Type B pancreatic cell (in vitro differentiated cells): ENCODE results near the gene SEMA3G. TPM values are rescaled to one million over a fixed set of nuclear protein-coding genes. Genes with fewer than 3 reads are reported as not detected.

Experiments used
- DNase-seq: peaks from one replicate; pipeline ENCODE4 v3.0.0; 2021; ENCODE audit warnings: mixed read lengths; ENCODE audit not compliant: unreplicated experiment; ENCODE audit errors: extremely low spot score
- H3K27ac Mint-ChIP-seq: 2 replicates; pipeline ENCODE4 v1.8.0; 2021; ENCODE audit warnings: mild to moderate bottlenecking, mixed read lengths
- H3K27me3 Mint-ChIP-seq: 2 replicates; pipeline ENCODE4 v1.8.0; 2021; ENCODE audit warnings: mixed read lengths
- H3K36me3 Mint-ChIP-seq: 2 replicates; pipeline ENCODE4 v1.8.0; 2021; ENCODE audit warnings: mixed read lengths
- H3K4me1 Mint-ChIP-seq: one replicate; pipeline ENCODE4 v1.8.0; 2021; ENCODE audit warnings: mixed read lengths; ENCODE audit not compliant: unreplicated experiment
- H3K4me3 Mint-ChIP-seq: 2 replicates; pipeline ENCODE4 v1.8.0; 2021; ENCODE audit warnings: mild to moderate bottlenecking, mixed read lengths
- H3K9me3 Mint-ChIP-seq: 2 replicates; pipeline ENCODE4 v1.8.0; 2021; ENCODE audit warnings: mixed read lengths
- CTCF ChIP-seq: fragments of 200-600 bp; sonication (generic); conservative IDR thresholded peaks from 2 replicates; pipeline ENCODE4 v1.5.0; 2021; ENCODE audit warnings: antibody characterized with exemption, mild to moderate bottlenecking
- long read RNA-seq: library from polyadenylated mRNA; unstranded; transcript quantifications from one replicate; pipeline ENCODE4 v2.0.0, GENCODE V29; 2020
- total RNA-seq: library from RNA; stranded (reverse); gene quantifications from 2 replicates; pipeline ENCODE4 v1.2.1, GENCODE V29; 2021; ENCODE audit warnings: low replicate concordance

SEMA3G gene
- total RNA-seq = 0.45 and 0.77 TPM in 2 replicates
- long read RNA-seq, partial matches to known transcripts = 0 of 1 reads
- long read RNA-seq, other reads (novel, unspliced or antisense) = 1 of 1 reads

DNA sequence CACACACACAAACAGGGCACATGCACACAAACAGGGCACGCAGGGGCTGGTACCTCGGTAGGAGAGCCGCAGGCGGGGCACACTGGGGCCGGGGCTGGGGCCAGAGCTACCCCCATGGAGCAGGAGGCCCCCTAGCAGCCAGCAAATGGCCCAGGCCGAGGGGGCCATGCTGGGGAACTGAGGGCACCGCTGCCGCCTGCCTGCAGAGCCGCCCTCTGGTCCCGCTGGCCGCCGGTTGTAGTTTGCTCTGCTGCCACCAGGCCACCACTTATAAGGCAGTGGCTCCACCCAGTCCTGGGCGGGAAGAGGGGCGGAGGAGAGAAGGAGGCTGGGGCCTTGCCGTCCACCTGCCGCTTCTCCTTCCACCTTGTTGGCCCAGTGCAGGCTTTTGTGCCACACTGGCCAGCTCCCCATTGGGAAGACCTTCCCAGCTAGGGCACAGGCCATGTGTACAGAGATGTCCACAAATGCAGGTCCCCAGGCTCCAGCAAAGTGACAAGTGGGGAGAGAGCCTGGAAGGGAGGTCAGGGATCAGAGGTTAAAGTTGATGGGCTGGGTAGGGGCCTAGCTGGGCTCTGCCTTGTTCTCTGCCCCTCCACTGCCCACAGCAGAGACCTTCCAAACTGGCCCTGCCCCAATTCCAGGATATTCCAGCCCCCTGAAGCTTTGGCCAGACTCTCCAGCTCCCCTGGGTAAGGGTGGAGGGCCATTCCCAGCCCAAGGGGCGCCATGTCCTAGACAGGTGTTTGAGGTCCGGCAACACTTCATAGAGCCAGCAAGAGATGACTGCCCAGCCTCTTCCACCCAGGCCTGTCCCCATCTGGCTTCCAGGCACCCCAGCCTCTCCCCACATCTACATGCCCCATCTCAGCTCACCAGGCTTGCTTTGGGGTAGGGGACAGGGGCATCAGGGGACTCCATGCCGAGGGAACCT, at the start of gene SEMA3G:
Gene SEMA3G (minus strand): TSS at position 244 of the 934 bp plus-strand sequence. CDS start 76 bp downstream, at position 168.
- no peak within 1 kb of the TSS for H3K4me3 Mint-ChIP-seq
- TF ChIP-seq CTCF = peak; percentile 72
- H3K27me3 Mint-ChIP-seq = no peaks in the 10 kb centered on the region
- H3K9me3 Mint-ChIP-seq = no peaks in the 10 kb centered on the region
- no peaks in the 10 kb centered on the region for H3K36me3 Mint-ChIP-seq
- DNase-seq = no peak
- H3K4me1 Mint-ChIP-seq = peaks cover 6% of the 10 kb centered on the region
- no peak within 1 kb of the TSS for H3K27ac Mint-ChIP-seq

GRCh38 chr3:52494445-52494844, 49.5 kb upstream of the SEMA3G start:
- no peaks in the 10 kb centered on the region for H3K27me3 Mint-ChIP-seq
- H3K9me3 Mint-ChIP-seq = no peaks in the 10 kb centered on the region
- DNase-seq = no peak
- peaks cover 6% of the 10 kb centered on the region for H3K36me3 Mint-ChIP-seq
- H3K4me3 Mint-ChIP-seq = no peak overlapping the region
- TF ChIP-seq CTCF = no peak
- no peak overlapping the region for H3K27ac Mint-ChIP-seq
- peaks cover 4% of the 10 kb centered on the region for H3K4me1 Mint-ChIP-seq

GRCh38 chr3:52493232-52494017, 48.5 kb upstream of the SEMA3G start:
- Mint-ChIP-seq H3K4me1 (peaks cover 4% of the 10 kb centered on the region), H3K36me3 (peaks cover 6% of the 10 kb centered on the region), H3K27ac (no peak overlapping the region), H3K9me3 (no peaks in the 10 kb centered on the region), H3K4me3 (no peak overlapping the region), H3K27me3 (no peaks in the 10 kb centered on the region)
- DNase-seq = no peak
- no peak for TF ChIP-seq CTCF

DNA sequence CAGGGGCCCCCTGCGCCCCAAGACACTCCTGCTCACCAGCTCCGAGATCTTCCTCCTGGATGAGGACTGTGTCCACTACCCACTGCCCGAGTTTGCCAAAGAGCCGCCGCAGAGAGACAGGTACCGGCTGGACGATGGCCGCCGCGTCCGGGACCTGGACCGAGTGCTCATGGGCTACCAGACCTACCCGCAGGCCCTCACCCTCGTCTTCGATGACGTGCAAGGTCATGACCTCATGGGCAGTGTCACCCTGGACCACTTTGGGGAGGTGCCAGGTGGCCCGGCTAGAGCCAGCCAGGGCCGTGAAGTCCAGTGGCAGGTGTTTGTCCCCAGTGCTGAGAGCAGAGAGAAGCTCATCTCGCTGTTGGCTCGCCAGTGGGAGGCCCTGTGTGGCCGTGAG, 47.2 kb upstream of the SEMA3G start:
- no peaks in the 10 kb centered on the region for H3K27me3 Mint-ChIP-seq
- H3K27ac Mint-ChIP-seq = no peak overlapping the region
- TF ChIP-seq CTCF = no peak
- no peak for DNase-seq
- H3K36me3 Mint-ChIP-seq = peaks cover 6% of the 10 kb centered on the region
- peaks cover 4% of the 10 kb centered on the region for H3K4me1 Mint-ChIP-seq
- no peaks in the 10 kb centered on the region for H3K9me3 Mint-ChIP-seq
- H3K4me3 Mint-ChIP-seq = no peak overlapping the region

GRCh38 chr3:52490939-52491526, 46.1 kb upstream of the SEMA3G start:
- Mint-ChIP-seq H3K9me3 (no peaks in the 10 kb centered on the region), H3K36me3 (peaks cover 6% of the 10 kb centered on the region), H3K27me3 (no peaks in the 10 kb centered on the region), H3K27ac (no peak overlapping the region), H3K4me1 (peaks cover 4% of the 10 kb centered on the region), H3K4me3 (no peak overlapping the region)
- no peak for DNase-seq
- no peak for TF ChIP-seq CTCF
